HG03457 (cell line): ENCODE results near the gene ACOXL.

Source experiments
- ATAC-seq: cut with Tn5 transposase; IDR thresholded peaks from one replicate; pipeline ENCODE4 v1.9.1; 2021; ENCODE audit warnings: moderate number of reproducible peaks; ENCODE audit not compliant: unreplicated experiment

Gene ACOXL

DNA sequence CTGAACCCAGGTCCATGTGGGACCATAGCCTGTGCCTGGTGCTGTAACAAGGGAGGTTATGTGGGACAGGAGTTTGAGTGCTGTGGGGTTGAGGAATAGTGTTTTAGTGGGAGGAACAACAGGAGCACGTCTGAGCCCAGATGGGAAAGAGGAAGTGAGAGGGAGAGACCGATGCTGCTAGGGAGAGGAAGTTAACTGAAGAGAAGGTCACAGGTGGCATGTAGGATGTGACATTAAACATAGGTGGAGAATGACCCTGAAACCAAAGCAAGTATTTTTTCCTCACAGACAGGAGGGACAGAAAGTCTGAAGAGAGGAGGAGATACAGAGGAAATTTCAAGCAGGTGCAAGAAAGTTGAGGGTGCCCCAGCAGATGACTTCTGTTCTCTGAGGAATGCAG lies 87.8 kb downstream of the ACOXL start:
- ATAC-seq = no peak

DNA sequence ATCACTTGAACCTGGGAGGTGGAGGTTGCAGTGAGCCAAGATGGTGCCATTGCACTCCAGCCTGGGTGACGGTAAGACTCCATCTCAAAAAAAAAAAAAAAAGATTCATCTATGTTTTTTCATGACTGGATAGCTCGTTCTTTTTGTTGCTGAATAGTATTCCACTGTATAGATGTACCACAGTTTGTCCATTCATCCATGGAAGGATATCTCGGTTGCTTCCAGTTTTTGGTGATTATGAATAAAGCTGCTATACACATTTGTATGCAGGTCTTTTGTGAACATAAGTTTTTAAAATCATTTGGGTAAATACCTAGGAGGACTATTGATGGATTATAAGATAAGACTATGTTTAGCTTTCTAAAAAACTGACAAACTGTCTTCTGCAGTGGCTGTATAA lies 90.8 kb downstream of the ACOXL start:
- ATAC-seq = no peak

DNA sequence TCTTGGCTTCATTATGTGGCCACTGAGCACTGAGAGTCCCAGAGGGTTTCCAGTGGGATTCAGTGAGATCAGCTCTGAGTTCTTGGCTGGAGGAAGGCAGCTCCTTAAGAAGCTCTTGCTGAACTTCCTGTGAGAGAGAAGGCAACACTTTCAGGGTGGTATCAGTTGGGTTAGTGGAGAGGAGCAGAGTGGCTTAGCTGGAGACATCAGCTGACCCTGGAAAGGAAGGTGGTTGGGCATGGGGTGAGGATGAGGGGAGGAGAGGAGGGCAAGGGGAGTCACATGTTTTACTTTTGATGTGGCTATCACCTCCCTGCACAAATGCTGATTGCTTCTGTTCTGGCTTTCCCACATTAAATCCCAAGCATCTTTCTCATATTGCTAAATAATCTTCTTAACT lies 95.1 kb downstream of the ACOXL start:
- no peak for ATAC-seq

DNA sequence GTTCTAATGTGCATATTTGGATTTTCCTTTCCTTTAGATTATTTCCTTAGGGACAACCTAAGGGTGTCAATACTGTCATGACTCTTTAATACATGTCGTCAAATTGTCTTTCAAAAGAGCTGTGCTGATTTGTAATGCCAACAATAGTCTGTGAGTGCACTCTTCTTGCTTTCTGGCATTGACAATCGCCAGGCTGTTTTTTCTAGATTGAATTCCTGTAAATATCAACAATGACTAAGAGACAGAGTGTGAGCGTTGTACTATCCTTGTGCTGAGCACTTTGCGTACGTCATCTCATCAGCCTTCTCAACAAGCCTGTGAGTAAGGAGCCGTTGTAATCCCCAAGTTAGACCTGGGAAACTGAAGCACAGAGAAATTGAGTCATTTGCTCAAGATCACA lies 96.0 kb downstream of the ACOXL start:
- ATAC-seq = no peak

DNA sequence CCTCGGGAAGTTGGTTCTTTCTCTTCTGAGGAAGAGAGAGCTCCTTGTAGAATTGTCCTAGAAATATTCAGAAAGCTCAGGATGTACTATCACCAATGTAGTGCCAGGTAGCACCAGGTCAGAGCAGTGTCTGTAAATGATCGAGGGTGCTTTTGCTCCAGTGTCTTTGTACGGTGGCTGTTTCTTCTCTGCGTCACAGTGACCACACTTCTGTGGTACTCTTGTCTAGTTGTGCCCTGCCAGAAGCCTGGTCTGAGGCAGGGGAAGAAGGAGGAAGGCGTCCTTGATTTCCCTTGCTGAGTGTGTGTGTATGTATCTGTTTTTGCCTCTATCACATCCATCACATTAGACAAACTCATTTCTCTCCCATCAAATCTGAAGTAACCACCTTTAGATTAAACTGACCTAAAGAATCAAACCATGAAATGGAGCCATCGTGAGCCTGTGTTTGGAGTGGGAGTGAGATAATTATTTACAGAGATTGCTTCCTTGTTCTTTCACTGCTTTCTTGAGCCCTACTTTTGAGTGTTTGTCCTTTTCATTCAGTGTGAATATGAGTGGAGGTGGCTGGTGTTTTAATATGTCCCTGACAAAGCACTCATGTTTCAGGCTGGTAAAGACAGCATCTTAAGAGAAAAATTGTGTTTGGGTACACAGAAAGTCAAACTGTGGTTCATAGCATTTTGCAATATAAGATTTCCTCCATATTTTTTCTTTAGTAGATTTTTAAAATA lies 97.2 kb downstream of the ACOXL start:
- ATAC-seq = no peak

DNA sequence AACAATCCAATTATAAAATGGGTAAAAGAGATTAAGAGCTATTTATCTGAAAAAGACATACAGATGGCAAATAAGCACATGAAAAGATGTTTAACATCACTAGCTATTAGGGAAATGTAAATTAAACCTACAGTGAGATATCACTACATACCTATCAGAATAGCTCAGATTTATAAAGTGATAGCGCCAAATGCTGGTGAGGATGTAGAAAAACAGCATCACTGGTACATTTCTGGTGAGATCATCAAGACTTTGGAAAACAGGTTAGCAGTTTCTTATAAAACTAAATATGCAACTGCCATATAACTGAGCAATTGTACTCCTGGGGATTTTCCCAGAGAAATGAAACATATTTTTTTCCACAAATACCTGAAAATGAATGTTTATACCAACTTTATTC lies 100.4 kb downstream of the ACOXL start:
- no peak for ATAC-seq

DNA sequence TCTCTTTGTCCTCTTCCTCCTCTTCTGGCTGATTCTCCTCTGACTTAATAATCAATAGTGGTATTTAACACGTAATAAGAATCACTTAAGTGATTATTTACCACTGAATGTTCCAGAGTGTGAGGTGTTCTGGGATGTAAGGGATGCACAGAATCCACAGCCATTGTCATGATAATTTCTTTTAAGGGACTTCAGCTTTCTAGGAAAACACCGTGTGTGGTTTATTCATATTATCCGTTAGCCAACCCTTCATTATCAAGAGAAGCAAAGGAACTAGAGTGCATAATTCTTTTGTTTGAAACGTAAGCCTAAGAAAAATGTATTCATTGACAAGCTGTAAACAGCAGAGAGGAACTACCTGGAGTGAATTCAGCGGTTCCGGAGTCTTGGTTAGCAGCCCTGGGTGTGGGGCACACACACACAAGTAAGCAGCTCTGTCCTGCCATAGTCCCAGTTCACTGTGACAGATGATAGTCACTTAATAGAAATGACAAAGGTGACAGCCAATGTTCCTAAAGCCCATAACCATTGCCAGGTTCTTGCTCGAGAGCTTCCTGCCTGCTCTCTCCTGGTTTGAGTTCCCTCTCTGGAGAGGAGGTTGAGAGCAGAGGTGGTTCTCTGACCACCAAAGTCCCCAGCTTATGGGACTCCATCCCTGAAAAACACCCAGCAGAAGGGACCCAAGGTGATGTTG lies 101.9 kb downstream of the ACOXL start:
- ATAC-seq = no peak

DNA sequence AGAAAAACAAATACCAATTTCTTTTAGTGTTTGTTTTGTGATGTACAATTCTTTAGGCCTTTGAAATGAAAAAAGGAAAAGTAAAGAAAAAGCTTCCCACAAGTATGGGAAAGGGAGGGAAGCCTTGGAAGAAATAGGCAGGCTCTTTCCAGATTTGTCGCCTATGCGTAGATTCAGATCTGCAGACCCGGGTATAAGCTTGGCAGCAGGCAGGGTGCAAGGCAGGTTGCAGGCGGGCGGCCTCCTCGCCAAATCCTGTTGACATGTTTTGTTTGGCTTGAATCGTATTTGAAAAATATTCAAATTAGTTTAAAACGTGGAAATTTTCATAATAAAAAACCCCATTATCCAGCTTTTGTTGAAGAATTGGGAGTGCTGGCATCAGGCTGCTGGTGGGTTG lies 104.3 kb downstream of the ACOXL start:
- ATAC-seq = no peak

DNA sequence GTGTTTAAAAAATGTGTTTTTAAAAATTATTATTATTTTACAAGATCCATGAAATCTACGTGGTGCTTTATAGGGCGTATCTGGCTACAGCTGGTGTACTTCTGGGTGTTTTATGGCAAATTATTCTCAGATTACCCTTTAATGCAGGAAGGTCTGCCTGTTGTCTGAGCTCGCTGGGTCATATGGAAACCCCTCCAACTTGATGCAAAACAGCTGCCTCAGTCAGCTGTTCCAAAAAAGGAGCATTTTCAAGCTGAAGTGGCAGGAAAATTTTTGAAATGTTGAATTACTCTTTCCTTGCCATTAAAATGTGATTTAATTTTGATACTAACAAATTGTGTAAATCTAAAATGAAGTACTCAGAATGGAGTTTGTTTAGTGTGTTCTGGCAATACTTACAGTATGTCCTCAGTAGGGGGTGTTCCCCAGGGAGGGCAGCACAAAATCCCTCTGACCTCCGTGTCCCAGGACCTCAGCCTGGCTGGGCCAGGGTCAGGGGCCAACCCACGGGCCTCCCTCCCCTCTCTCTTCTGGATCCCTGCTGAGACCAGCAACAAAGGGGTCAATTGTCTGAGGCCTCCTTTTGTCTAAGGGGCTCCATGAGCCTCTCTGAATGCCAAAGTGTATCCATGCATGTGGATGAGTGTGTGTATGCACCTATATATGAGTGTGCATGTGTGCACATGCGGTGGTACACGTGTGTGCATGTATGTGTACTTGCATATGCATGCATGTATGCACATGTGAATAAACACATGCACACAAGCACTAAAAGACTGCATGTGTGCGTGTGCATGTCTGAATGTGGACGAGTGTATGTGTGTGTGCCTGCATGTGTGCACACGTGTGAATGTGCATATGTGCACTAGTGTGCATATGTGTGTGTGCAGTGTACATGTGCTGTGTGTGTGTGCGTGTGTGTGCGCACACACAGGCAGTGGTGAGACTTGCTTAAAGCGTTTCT lies 105.4 kb downstream of the ACOXL start:
- ATAC-seq = no peak

DNA sequence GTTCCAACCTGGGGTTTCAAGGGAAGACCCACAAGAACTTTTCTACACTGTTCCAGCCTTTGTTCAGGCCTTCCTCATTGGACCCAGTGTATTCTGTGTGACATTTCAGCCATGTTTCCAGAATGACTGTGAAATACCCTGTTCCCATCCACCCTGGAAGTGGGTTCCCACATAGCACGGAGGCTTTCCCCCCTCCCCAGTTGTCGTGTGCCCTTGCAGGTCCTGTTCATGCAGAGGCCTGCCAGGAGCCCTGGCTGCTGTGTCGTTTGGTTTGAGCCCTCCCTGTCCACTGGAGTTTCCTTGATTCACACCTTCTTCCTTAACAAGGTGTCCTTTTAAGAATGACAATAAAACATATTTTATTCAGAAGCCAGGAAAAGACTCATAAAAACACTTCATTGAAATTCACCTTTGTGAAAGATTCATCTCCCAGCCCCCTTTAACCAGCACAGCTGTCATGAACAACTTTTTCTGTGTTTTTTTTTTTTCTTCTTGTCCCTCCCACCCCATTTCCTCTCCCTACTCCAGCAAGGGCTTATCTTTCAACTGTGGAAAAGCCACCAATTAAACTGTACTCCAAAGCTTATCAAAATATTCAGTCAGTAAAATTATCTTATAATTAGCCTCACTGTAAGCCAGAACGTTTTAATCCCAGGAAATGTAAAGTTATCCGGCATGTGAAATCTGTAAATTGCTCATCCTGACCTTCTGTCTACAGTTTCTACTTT lies 106.4 kb downstream of the ACOXL start:
- no peak for ATAC-seq

DNA sequence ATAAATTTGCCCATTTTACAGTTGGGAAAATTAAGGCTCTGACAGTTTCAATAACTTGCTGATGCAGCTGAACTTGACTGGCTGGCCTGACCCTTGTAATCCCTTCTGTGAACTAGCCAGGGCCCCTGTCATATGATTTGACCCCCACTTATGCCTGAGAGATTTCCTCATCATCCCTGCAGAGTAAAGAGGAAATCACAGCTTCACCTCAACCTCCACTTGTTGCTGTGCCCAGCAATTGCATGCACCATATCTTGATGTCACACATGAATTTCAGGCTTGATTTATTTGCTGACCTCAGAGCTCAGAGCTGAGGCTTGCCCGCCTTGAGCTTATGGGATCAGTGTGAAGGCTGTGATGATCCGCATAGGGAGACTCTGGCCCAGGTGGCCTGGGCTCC lies 108.1 kb downstream of the ACOXL start:
- no peak for ATAC-seq

DNA sequence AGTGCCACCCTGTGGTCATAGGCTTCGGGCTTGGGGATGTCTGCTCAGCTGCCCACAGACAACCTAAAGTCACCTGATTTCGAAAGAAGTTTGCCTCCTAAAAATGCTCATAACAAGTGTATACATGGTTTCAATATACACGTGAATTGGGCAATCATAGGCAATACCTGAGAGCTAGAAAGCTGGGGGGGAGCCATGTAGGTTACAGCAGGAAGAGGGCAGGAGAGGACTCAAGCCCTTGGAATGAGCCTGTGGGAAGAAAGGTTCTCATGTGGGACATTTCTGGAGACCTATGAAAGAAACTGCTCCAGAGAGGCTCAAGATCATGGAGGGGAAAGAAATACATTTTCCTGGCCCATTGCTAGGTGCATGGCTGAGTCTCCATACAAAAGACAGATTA lies 109.7 kb downstream of the ACOXL start:
- no peak for ATAC-seq

DNA sequence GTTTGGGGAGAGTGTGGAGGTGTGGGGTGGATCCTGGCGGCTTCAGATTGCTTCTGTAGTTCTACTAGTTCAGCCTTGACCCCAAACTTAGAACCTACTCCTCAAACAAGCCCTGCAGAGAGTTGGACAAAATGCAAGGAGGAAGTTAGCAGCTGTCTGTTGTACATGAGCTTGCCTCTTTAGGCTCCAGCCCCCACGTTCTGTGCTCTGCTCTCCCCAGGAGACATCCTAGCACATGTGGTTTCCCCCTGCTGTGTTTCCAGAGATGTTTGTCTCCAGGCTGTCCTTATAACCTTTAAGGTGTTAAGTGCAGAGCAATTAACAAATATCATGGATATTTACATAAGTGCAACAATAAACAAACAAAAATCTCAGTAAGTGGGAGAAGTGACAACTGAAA lies 111.1 kb downstream of the ACOXL start:
- no peak for ATAC-seq

DNA sequence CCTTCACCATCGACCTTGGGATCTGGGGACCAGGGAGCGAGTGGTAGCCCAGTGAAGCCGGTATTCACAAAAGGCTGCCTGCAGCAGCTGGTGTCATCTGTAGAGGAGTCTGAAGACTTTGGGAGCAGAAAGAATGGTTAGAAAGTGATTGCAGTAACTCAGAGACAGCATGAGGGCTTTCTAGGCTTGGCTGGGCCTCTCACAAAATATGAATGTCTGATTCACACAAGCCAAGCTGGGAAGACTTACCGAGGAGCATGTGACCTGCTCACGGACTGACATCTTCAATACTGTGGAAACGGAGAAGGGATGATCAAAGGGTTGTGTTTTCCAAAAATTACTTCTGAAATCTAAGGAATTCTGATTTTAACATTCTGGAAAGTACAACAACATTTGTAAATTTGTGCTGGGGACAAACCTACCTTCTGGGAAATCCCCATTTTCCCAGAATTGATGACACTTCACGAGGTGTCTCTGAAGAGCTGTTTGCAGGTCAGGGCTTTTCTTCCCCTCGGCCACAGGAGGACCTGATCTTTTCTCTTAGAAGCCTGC lies 111.7 kb downstream of the ACOXL start:
- ATAC-seq = no peak

DNA sequence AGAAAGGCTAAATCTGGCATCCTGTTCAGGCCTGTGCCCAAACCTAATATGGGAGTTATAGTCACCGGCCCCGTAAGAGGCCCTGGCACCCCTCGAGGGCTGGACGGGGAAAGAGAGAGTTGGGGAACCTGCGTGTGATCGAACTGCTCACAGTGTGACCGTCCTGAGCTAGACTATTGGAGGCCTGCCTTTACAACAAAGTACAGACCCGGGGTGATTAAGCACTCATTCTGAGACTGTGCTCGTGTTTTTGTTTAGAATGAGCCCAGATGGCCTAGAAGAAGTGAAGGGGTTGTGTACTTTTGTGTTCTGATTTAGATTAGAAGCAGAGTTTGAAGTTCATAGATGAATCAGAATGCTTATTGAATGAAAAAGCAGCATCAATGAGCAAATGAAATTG lies 115.3 kb downstream of the ACOXL start:
- ATAC-seq = no peak

DNA sequence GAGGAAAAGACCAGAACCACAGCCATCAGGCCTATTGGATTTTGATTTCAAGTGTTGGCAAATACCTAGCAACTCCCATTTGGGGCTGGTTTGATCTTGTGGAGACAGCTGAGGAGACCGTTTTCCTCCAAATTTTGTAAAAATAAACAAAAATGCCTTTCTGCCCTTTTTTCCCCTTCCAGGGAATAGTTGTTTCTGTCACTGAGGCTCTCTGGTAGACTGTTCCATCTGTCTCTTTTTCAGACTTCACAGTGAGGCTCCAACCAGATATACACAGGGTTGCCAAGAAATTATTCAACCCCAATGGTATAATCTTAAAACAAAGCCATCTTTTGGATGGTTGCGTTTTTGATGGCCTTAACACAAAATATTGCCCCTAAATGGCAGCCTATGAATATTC lies 115.7 kb downstream of the ACOXL start:
- ATAC-seq = no peak

DNA sequence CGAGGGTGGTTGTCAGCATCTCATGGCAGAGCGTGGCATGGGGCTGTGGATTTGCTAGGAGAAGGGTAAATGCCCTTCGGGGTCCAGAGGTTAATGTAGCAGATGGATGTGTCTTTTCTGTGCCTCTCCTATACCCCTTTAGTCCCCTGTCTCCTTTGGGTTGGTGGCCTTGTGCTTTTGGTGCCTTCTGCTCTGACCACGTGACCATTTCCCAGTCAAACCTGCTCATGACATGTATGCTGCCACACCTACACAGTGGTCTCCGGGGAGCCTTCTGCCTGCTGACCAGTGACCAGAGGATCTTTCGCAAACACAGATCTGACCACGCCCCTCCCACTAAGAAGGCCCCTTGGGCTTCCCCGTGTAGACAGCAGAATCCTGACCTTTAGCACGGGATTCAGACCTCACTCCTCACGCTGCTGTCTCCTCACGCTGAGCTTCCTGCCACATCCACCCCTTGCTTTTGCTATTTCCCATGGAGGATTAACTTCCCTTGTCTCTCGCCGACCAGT lies 116.2 kb downstream of the ACOXL start:
- ATAC-seq = no peak

DNA sequence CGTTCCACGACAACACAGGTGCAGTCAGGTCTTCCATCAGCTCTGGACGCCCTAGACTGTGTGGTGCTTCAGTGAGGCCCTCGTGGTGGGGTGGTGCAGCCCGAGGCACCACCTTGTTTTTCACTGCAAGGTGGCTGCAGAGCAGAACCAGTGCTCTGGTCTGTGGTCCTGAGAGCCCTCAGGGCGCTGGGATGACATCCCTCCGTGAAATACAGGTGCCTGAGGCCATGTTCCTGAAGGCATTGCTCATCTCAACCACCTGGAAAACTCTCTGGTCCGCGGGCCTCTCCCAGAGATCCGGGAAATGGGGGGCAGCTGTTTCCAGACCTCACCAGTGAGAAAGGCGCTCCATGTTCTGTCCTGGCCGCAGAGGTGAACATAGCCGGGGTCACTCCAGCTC lies 119.2 kb downstream of the ACOXL start:
- no peak for ATAC-seq

DNA sequence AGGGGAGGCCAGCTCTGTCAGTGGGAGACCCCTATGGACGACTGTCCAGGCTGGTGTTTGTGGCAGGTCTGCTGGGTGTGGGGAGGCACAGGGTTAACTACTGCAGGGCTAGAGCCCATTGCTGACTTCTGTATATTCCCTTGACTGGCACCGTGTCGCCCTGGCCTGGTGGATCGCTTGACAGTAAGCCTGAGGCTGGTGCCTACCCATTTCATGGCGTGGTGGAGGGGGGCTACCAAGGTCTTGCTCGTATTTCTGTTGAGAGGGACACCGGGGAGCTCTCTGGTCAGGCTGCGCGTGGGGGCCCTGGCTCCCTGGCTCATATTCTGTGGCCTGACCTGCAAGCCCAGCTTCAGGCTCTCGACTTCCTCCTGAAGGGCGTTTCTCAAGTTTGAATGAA lies 119.7 kb downstream of the ACOXL start:
- ATAC-seq = no peak

DNA sequence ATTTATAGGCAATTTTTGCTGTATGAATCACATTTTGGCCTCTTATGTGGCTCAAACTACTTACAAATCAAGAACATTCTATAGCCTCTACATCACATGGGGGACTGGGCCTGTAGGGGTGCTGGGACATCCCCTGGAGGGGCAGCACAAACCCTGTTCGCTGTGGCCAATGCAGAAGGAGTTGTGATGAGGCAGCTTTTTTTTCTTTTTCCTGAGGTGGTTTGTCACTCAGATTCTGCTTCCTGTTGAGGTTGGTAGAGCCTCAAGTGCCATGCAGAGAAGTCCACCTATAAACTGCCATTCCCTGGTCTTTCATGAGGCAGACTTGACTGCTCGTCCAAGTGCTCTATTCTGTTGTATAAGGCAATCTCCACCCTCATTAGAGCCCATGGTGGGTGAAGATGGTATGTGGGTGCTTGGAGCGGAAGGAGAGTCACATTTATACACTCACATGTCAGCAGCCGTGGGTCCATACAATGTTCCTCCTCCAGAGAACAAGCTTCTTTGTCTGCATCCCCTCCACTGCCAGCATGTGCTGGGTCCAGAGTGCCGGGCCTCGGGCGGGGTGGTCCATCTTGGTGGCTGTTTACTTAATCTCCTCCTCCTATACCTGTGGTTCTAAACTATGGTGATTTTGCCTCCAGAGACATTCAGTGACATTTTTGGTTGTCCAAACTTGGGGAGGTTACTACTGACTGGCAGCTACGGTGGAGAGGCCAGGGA lies 120.3 kb downstream of the ACOXL start:
- no peak for ATAC-seq
